Panc1 (cell line): ENCODE measurements around the gene SDK2. TPM values are rescaled to one million over a fixed set of nuclear protein-coding genes. Genes with fewer than 3 reads are reported as not detected.

Experiments used
- ATAC-seq: fragments of 200-7000 bp; cut with Tn5 transposase; 2 replicates; pipeline ENCODE4 v1.9.1; 2020; ENCODE audit warnings: mild to moderate bottlenecking, moderate library complexity
- BruUV-seq: library from RNA; stranded (reverse); fragments of 400-500 nt; replicated peaks from 2 replicates; lab custom pipeline; 2021; lab: Mats Ljungman, UMichigan
- CTCF ChIA-PET: fragments of 300-600 bp; sonication (Branson Sonifier 250); formaldehyde crosslinking; loops from one replicate; lab custom pipeline; 2022; ENCODE audit warnings: antibody characterized with exemption; lab: Charles Lee
- POLR2A ChIA-PET: fragments of 300-600 bp; sonication (Branson Sonifier 250); formaldehyde crosslinking; loops from one replicate; lab custom pipeline; 2022; ENCODE audit warnings: antibody characterized with exemption; lab: Charles Lee
- DNase-seq: peaks from one replicate; pipeline ENCODE4 v3.0.0-alpha.2; 2010; ENCODE audit warnings: low read depth, low spot score
- H3K27ac ChIP-seq: 2 replicates; pipeline ENCODE4 v1.5.1; 2011; ENCODE audit warnings: mild to moderate bottlenecking, low read length, inconsistent platforms
- H3K27me3 ChIP-seq: fragments of 200-500 bp; sonication (Bioruptor generic); 2 replicates; pipeline ENCODE4 v1.6.0; 2014; ENCODE audit warnings: low read length, inconsistent platforms; ENCODE audit not compliant: control insufficient read depth, insufficient read depth
- H3K36me3 ChIP-seq: fragments of 200-500 bp; sonication (Bioruptor generic); 2 replicates; pipeline ENCODE4 v1.5.1; 2014; ENCODE audit warnings: inconsistent platforms, mild to moderate bottlenecking, low read length, moderate library complexity; ENCODE audit not compliant: control insufficient read depth, insufficient read depth
- H3K4me1 ChIP-seq: 2 replicates; pipeline ENCODE4 v1.5.1; 2011; ENCODE audit warnings: inconsistent platforms, mild to moderate bottlenecking, low read length, moderate library complexity; ENCODE audit not compliant: control insufficient read depth, insufficient read depth
- H3K4me3 ChIP-seq, 2 experiments: 2 replicates each; pipeline ENCODE4 v1.5.1; 2011 to 2012; ENCODE audit warnings: low read depth in 2 of 2, low read length in 2 of 2, mild to moderate bottlenecking in 2 of 2, inconsistent platforms in 1 of 2, moderate library complexity in 1 of 2
- H3K9me3 ChIP-seq: fragments of 200-500 bp; sonication (Bioruptor generic); 2 replicates; pipeline ENCODE4 v1.5.1; 2014; ENCODE audit warnings: low read depth, mild to moderate bottlenecking, inconsistent platforms, low read length, moderate library complexity; ENCODE audit not compliant: control insufficient read depth, insufficient read depth
- POLR2AphosphoS5 ChIP-seq: IDR thresholded peaks from 2 replicates; pipeline ENCODE4 v1.6.1; 2012; ENCODE audit warnings: mild to moderate bottlenecking, low read depth, low read length, moderate library complexity
- SIN3A ChIP-seq: IDR thresholded peaks from 2 replicates; pipeline ENCODE4 v1.6.1; 2012; ENCODE audit warnings: low read depth, mild to moderate bottlenecking, low read length, moderate library complexity, borderline replicate concordance; ENCODE audit not compliant: insufficient read depth
- TCF7L2 ChIP-seq: IDR thresholded peaks from 2 replicates; pipeline ENCODE4 v1.6.1; 2011; ENCODE audit warnings: mild to moderate bottlenecking, low read depth, low read length, inconsistent platforms
- in situ Hi-C: cut with HindIII; loops from 2 replicates; pipeline ENCODE4 v1.10.0; 2016; ENCODE audit warnings: low sequenced_read_pairs, low pct_unique_long_range_greater_than_20kb
- intact Hi-C: fragments of 100-400 bp; cut with micrococcal nuclease; formaldehyde crosslinking; loops from one replicate; pipeline ENCODE4 v1.10.0; 2022; ENCODE audit not compliant: unreplicated experiment
- total RNA-seq: library from RNA; stranded (reverse); gene quantifications from one replicate; pipeline ENCODE4 v1.2.1, GENCODE V29; 2021; ENCODE audit not compliant: unreplicated experiment
- TF ChIP-seq, protein P1 (sequence below): fragments of 450-650 bp; IDR thresholded peaks from 2 replicates; pipeline ENCODE4 v1.5.1; 2017; ENCODE audit warnings: mild to moderate bottlenecking
- TF ChIP-seq, protein P2 (sequence below), 2 experiments: IDR thresholded peaks; 2 replicates each; pipeline ENCODE4 v1.6.1; 2011 to 2012; ENCODE audit warnings: low read depth in 2 of 2, control low read depth in 1 of 2, low read length in 1 of 2, mild to moderate bottlenecking in 1 of 2, moderate library complexity in 1 of 2; ENCODE audit not compliant: insufficient read depth in 1 of 2

Gene SDK2
- total RNA-seq, 1 experiment from 2014 or later: 0.41 TPM

DNA sequence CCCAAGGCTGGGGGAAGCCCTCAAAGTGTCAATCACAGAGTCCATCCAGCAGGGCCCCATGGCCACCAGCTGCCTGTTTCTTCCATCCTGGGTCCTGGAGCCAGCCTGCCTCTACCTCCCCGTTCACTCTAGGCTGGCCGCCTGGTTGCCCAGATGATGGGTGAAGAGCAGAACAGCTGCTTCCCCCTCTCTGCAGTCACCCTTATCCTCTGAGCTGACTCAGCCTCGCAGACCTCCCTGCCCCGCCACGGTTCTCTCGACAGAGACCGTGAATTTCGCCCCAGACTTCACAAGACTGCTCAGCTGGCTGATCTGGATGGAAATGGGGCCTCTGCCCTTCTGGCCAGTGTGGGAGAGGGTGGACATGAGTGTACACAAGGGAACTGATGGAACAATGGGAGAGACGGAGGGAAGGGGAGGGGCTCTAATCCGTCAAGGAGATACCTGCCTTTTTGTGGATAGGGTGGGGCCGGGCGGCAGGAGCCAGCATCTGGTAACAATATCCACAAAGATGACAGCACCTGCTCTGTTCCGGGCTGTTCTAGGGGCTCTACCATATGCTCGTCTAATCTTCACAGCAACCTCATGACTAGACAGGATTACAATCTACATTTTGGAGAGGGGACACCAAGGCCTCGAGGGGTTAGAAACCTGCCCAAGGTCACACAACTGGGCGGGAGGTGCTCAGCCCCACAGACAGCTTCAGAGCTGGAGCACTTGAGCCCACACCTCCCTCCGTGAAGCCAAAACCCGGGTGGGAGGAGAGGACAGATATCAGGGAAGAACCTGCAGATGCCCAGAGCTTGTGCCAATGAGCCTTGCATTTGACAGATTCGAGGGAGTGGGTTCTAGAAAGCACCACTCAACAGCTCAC, 136.0 kb downstream of the SDK2 start:
- H3K27ac ChIP-seq: no peak overlapping the region
- ChIA-PET CTCF (no interaction called here), POLR2A (no interaction called here)
- intact Hi-C loops: no loop called here
- BruUV-seq: no TSS peak
- in situ Hi-C loops: no loop called here
- ATAC-seq: no peak
- H3K9me3 ChIP-seq: no peaks in the 10 kb centered on the region
- no peak for TF ChIP-seq SIN3A
- TF ChIP-seq POLR2AphosphoS5: no peak
- TF ChIP-seq, protein P1, sequence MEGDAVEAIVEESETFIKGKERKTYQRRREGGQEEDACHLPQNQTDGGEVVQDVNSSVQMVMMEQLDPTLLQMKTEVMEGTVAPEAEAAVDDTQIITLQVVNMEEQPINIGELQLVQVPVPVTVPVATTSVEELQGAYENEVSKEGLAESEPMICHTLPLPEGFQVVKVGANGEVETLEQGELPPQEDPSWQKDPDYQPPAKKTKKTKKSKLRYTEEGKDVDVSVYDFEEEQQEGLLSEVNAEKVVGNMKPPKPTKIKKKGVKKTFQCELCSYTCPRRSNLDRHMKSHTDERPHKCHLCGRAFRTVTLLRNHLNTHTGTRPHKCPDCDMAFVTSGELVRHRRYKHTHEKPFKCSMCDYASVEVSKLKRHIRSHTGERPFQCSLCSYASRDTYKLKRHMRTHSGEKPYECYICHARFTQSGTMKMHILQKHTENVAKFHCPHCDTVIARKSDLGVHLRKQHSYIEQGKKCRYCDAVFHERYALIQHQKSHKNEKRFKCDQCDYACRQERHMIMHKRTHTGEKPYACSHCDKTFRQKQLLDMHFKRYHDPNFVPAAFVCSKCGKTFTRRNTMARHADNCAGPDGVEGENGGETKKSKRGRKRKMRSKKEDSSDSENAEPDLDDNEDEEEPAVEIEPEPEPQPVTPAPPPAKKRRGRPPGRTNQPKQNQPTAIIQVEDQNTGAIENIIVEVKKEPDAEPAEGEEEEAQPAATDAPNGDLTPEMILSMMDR: no peak
- TF ChIP-seq, protein P2, sequence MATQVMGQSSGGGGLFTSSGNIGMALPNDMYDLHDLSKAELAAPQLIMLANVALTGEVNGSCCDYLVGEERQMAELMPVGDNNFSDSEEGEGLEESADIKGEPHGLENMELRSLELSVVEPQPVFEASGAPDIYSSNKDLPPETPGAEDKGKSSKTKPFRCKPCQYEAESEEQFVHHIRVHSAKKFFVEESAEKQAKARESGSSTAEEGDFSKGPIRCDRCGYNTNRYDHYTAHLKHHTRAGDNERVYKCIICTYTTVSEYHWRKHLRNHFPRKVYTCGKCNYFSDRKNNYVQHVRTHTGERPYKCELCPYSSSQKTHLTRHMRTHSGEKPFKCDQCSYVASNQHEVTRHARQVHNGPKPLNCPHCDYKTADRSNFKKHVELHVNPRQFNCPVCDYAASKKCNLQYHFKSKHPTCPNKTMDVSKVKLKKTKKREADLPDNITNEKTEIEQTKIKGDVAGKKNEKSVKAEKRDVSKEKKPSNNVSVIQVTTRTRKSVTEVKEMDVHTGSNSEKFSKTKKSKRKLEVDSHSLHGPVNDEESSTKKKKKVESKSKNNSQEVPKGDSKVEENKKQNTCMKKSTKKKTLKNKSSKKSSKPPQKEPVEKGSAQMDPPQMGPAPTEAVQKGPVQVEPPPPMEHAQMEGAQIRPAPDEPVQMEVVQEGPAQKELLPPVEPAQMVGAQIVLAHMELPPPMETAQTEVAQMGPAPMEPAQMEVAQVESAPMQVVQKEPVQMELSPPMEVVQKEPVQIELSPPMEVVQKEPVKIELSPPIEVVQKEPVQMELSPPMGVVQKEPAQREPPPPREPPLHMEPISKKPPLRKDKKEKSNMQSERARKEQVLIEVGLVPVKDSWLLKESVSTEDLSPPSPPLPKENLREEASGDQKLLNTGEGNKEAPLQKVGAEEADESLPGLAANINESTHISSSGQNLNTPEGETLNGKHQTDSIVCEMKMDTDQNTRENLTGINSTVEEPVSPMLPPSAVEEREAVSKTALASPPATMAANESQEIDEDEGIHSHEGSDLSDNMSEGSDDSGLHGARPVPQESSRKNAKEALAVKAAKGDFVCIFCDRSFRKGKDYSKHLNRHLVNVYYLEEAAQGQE (IDR thresholded peaks at IDR 0.05; ENCODE audit: insufficient read depth in 1 of 2, low read depth in 2 of 2, low read length in 1 of 2): no peak
- TF ChIP-seq TCF7L2: no peak
- no peak overlapping the region for H3K4me3 ChIP-seq
- H3K27me3 ChIP-seq: peaks cover 8% of the 10 kb centered on the region
- no peak for DNase-seq
- no peaks in the 10 kb centered on the region for H3K4me1 ChIP-seq
- H3K36me3 ChIP-seq: no peaks in the 10 kb centered on the region

DNA sequence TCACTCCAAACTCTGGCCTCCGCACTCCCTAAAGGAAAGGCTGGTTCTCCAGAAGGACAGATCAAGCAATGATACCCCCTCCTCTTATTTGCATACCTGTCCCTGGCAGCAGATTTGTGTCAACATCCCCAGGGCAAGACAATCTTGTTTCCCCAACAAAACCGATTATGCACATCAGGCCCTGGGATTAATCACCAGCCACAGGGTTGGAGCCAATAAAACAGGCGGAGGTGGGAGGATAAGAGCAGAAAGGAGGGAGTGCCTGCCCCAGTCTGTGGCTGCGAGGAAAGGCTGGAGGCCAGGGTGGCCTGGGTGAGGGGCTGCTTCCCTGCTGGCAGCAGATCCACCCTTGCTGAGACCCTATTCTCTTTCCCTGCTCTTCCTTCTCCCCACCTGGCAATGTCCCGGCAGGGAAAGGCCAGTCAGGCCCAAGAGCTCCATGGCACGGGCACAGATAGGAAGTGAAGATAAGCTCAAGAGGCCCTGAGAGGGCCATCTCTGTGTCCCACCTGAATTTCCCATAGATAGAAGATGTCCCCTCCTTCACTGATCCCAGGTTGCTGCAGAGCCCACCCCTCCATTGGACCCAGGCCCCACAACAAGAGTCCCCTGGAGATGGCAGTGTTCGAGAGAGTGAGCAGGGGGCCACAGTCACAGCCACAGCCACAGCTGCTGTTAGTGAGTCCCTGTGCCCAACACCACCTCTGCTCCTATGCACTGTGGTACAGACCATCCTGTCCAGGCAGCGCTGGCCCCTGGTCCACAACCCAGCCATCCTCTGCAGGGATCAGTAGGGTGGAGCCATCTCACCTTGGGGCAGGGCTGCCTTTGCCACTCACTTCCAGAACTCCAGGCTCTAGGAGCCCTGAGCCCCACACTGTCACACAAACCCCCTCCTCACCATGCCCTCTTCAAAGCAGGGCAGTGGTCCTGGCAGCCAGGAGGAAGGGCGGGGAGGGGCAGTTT, 137.5 kb downstream of the SDK2 start:
- CTCF ChIA-PET: no interaction called here
- in situ Hi-C loops: no loop called here
- Histone ChIP-seq H3K4me1 (no peaks in the 10 kb centered on the region), H3K27ac (no peak overlapping the region), H3K9me3 (no peaks in the 10 kb centered on the region), H3K36me3 (no peaks in the 10 kb centered on the region), H3K4me3 (no peak overlapping the region), H3K27me3 (peaks cover 20% of the 10 kb centered on the region)
- ATAC-seq (no peak), DNase-seq (no peak)
- POLR2A ChIA-PET: no interaction called here
- TF ChIP-seq, protein P2 (IDR thresholded peaks at IDR 0.05; ENCODE audit: insufficient read depth in 1 of 2, low read depth in 2 of 2, low read length in 1 of 2): no peak
- TF ChIP-seq POLR2AphosphoS5: no peak
- no peak for TF ChIP-seq SIN3A
- TF ChIP-seq TCF7L2: no peak
- TF ChIP-seq, protein P1: no peak
- intact Hi-C loops: no loop called here
- BruUV-seq: no TSS peak
